ENCODE results near the gene SH3BP1. TPM values are rescaled to one million over a fixed set of nuclear protein-coding genes. Genes with fewer than 3 reads are reported as not detected.
A peak's percentile ranks its signal among the peaks of the same experiment; 100 is the strongest.

Gene SH3BP1
- total and polyA plus RNA-seq, 8 donors, result 2.0 to 9.3 (median 3.9) TPM

GRCh38 chr22:37623075-37624016, 16.1 kb upstream of the SH3BP1 start:
- FAIRE-seq (no peak), ATAC-seq (peak; percentile 67 to 77 (median 70)), DNase-seq (peak in 4 of 6 donors; percentile 63 to 86 (median 73))
- no peaks in the 10 kb centered on the region for H3K4me1 ChIP-seq
- H3K27me3 ChIP-seq, result no peaks in the 10 kb centered on the region
- peaks cover 0 to 29% (median 0%) of the 10 kb centered on the region in 3 donors for H3K36me3 ChIP-seq
- peak; percentile 80 to 94 (median 84) for TF ChIP-seq CTCF (IDR thresholded peaks at IDR 0.05)
- H3K27ac ChIP-seq, result no peak overlapping the region
- H3K9me3 ChIP-seq, result no peaks in the 10 kb centered on the region
- intact Hi-C loops (cut with DNase I), result no loop called here
- 62 to 63% methylated on average over 22 of the region's 22 CpGs for WGBS, 2 donors
- H3K4me3 ChIP-seq, result no peak overlapping the region

DNA sequence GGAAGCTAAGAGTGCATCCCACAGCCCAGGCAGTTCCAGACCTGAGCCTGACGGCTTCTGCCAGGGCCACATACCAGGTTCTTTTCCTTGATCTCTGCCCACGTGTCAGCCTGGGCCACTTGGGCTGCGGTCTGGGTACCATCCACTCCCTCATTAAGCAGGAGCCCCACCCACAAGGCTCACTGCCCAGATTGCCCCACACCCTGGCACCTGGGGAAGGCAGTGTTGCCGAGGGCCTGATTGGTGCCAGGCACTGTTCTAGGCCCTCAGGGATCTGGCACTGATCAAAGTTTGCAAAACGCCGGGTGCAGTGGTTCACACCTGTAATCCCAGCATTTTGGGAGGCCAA, 15.5 kb upstream of the SH3BP1 start:
- ATAC-seq, result peak in 1 of 4 donors; percentile 4
- Histone ChIP-seq H3K27me3 (no peaks in the 10 kb centered on the region), H3K36me3 (peaks cover 0 to 24% (median 0%) of the 10 kb centered on the region in 3 donors), H3K27ac (no peak overlapping the region), H3K4me1 (no peaks in the 10 kb centered on the region), H3K4me3 (no peak overlapping the region), H3K9me3 (no peaks in the 10 kb centered on the region)
- 75% methylated on average over 6 of the region's 6 CpGs for WGBS, 2 donors
- DNase-seq, result no peak
- intact Hi-C loops (cut with DNase I), result no loop called here
- no peak for TF ChIP-seq CTCF (IDR thresholded peaks at IDR 0.05)
- FAIRE-seq, result no peak

- H3K4me1 ChIP-seq, result no peaks in the 10 kb centered on the region
- no peak overlapping the region for H3K27ac ChIP-seq
- FAIRE-seq (no peak), DNase-seq (peak in 1 of 6 donors; percentile 23), ATAC-seq (no peak)
- 88 to 89% methylated on average over 5 to 7 of the region's 7 CpGs for WGBS, 2 donors
- intact Hi-C loops (cut with DNase I), result no loop called here
- no peak overlapping the region for H3K4me3 ChIP-seq
- no peaks in the 10 kb centered on the region for H3K9me3 ChIP-seq
- H3K36me3 ChIP-seq, result peaks cover 0 to 19% (median 7%) of the 10 kb centered on the region in 3 donors
- H3K27me3 ChIP-seq, result no peaks in the 10 kb centered on the region
- TF ChIP-seq CTCF (IDR thresholded peaks at IDR 0.05), result no peak
Observed at GRCh38 chr22:37624876-37625275, 14.6 kb upstream of the SH3BP1 start.

GRCh38 chr22:37625737-37626136, 13.7 kb upstream of the SH3BP1 start:
- DNase-seq (peak in 1 of 6 donors; percentile 35), FAIRE-seq (no peak), ATAC-seq (no peak)
- peaks cover 0 to 12% (median 7%) of the 10 kb centered on the region in 3 donors for H3K36me3 ChIP-seq
- H3K4me1 ChIP-seq, result no peaks in the 10 kb centered on the region
- H3K4me3 ChIP-seq, result no peak overlapping the region
- no peak for TF ChIP-seq CTCF (IDR thresholded peaks at IDR 0.05)
- 87 to 91% methylated on average over 14 of the region's 14 CpGs for WGBS, 2 donors
- H3K27me3 ChIP-seq, result no peaks in the 10 kb centered on the region
- H3K9me3 ChIP-seq, result no peaks in the 10 kb centered on the region
- intact Hi-C loops (cut with DNase I), result no loop called here
- H3K27ac ChIP-seq, result no peak overlapping the region

DNA sequence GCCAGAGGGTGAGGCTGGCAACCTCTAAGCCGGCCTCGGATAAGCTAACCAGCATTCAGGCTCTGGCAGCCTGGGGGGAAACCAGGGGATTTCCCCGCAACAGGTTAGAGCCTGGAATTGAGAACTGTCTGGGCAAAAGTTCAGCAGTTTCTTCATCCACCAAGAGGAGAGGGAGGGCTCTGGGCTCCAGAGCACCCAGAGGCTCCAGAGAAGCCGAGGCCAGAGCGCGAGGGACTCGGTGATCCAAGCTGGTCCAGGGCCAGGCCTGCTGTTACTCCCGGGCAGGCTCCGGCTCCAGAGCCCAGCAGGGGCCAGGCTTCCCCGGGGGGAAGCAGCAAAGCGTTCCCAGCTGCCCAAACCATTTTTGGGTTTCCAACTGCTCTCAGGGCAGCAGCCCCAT, 13.3 kb upstream of the SH3BP1 start:
- ATAC-seq (peak in 3 of 4 donors; percentile 9 to 36 (median 34)), FAIRE-seq (no peak), DNase-seq (peak in 1 of 6 donors; percentile 38)
- 84 to 88% methylated on average over 11 of the region's 11 CpGs for WGBS, 2 donors
- Histone ChIP-seq H3K27ac (no peak overlapping the region), H3K4me1 (no peaks in the 10 kb centered on the region), H3K9me3 (no peaks in the 10 kb centered on the region), H3K4me3 (no peak overlapping the region), H3K36me3 (peaks cover 0 to 8% (median 7%) of the 10 kb centered on the region in 3 donors), H3K27me3 (no peaks in the 10 kb centered on the region)
- TF ChIP-seq CTCF (IDR thresholded peaks at IDR 0.05), result no peak
- intact Hi-C loops (cut with DNase I), result no loop called here
